Endothelial cell of umbilical vein (primary cell): ENCODE data around the gene ZBTB20. TPM values are rescaled to one million over a fixed set of nuclear protein-coding genes. Genes with fewer than 3 reads are reported as not detected.

Source experiments
- BruUV-seq: library from RNA; stranded (reverse); fragments of 400-500 nt; replicated peaks from 2 replicates; lab custom pipeline; 2021; lab: Mats Ljungman, UMichigan
- CTCF ChIA-PET: fragments of 300-600, 350-600 bp; sonication (Branson Sonifier 250); formaldehyde crosslinking; loops from one replicate; lab custom pipeline; 2021; ENCODE audit warnings: antibody characterized with exemption, inconsistent platforms; lab: Charles Lee
- POLR2A ChIA-PET: fragments of 300-600, 350-600 bp; sonication (Branson Sonifier 250); formaldehyde crosslinking; loops from one replicate; lab custom pipeline; 2021; ENCODE audit warnings: antibody characterized with exemption, inconsistent platforms; lab: Charles Lee
- DNase-seq: peaks from one replicate; pipeline ENCODE4 v3.0.0-alpha.2; 2011; ENCODE audit warnings: low read depth, low spot score
- FAIRE-seq: peaks from 2 replicates; lab custom pipeline; 2011; peaks lifted over from hg19 to GRCh38; lab: Jason Lieb, UNC
- H2AFZ ChIP-seq: 2 replicates; pipeline ENCODE4 v1.6.0; 2012; ENCODE audit warnings: low read depth, low read length, control low read depth, inconsistent platforms
- H3K27ac ChIP-seq: 2 replicates; pipeline ENCODE4 v1.5.1; 2011; ENCODE audit warnings: low read depth, mild to moderate bottlenecking, control low read depth, low read length, moderate library complexity; ENCODE audit not compliant: insufficient read depth
- H3K27me3 ChIP-seq, 2 experiments: 2 replicates each; pipeline versions ENCODE4 v1.6.0 to v1.6.1; 2011; ENCODE audit warnings: low read length in 2 of 2, mixed read lengths in 1 of 2; ENCODE audit not compliant: control insufficient read depth in 2 of 2, insufficient read depth in 2 of 2
- H3K36me3 ChIP-seq, 2 experiments: 2 replicates in 1 of 2; 3 replicates in 1 of 2; pipeline ENCODE4 v1.5.1; 2011; ENCODE audit warnings: low read length in 2 of 2, mild to moderate bottlenecking in 1 of 2, moderate library complexity in 1 of 2; ENCODE audit not compliant: control insufficient read depth in 2 of 2, insufficient read depth in 2 of 2; ENCODE audit errors: extremely low read depth in 1 of 2
- H3K4me1 ChIP-seq: 3 replicates; pipeline ENCODE4 v1.5.1; 2011; ENCODE audit warnings: mild to moderate bottlenecking, low read length; ENCODE audit not compliant: control insufficient read depth, insufficient read depth; ENCODE audit errors: extremely low read depth
- H3K4me2 ChIP-seq: 2 replicates; pipeline ENCODE4 v1.6.1; 2011; ENCODE audit warnings: low read length, control low read depth, mixed read lengths; ENCODE audit not compliant: insufficient read depth
- H3K4me3 ChIP-seq, 3 experiments: fragments of 200-600 bp in 1 of 3; sonication (generic), shearing (Covaris generic) in 1 of 3; replicated peaks in 1 of 3; 2 replicates each; pipeline ENCODE4 v1.5.1; 2011 to 2016; ENCODE audit warnings: control low read depth in 3 of 3, low read length in 3 of 3, mild to moderate bottlenecking in 2 of 3, inconsistent platforms in 1 of 3, low read depth in 1 of 3, moderate library complexity in 1 of 3; ENCODE audit not compliant: insufficient read depth in 1 of 3
- H3K79me2 ChIP-seq: 2 replicates; pipeline ENCODE4 v1.6.0; 2012; ENCODE audit warnings: low read length, inconsistent platforms; ENCODE audit not compliant: control insufficient read depth, insufficient read depth
- H3K9ac ChIP-seq: replicated peaks from 2 replicates; pipeline ENCODE3; 2011; ENCODE audit warnings: low read length, control low read depth; ENCODE audit not compliant: insufficient read depth; ENCODE audit errors: extremely low read depth
- H3K9me1 ChIP-seq: replicated peaks from 3 replicates; pipeline ENCODE4 v1.6.0; 2011; ENCODE audit warnings: mild to moderate bottlenecking, low read length; ENCODE audit not compliant: control insufficient read depth, insufficient read depth; ENCODE audit errors: extremely low read depth
- H3K9me3 ChIP-seq: replicated peaks from 2 replicates; pipeline ENCODE4 v1.5.1; 2012; ENCODE audit warnings: low read length, inconsistent platforms; ENCODE audit not compliant: control insufficient read depth, insufficient read depth
- H4K20me1 ChIP-seq: replicated peaks from 2 replicates; pipeline ENCODE3; 2011; ENCODE audit warnings: mild to moderate bottlenecking, low read length; ENCODE audit not compliant: control insufficient read depth, insufficient read depth; ENCODE audit errors: extremely low read depth
- EZH2 ChIP-seq: IDR thresholded peaks from 2 replicates; pipeline ENCODE4 v1.6.1; 2012; ENCODE audit warnings: borderline replicate concordance, low read depth, mild to moderate bottlenecking, moderate library complexity, low read length, inconsistent platforms; ENCODE audit not compliant: severe bottlenecking
- FOS ChIP-seq: IDR thresholded peaks from 2 replicates; pipeline ENCODE4 v1.6.1; 2011; ENCODE audit warnings: mild to moderate bottlenecking, low read length, moderate library complexity, borderline replicate concordance; ENCODE audit not compliant: insufficient read depth
- GATA2 ChIP-seq: IDR thresholded peaks from 2 replicates; pipeline ENCODE4 v1.7.0; 2011; ENCODE audit warnings: low read depth, mild to moderate bottlenecking, moderate library complexity, mixed read lengths, low read length; ENCODE audit not compliant: insufficient read length, insufficient read depth
- POLR2AphosphoS5 ChIP-seq: IDR thresholded peaks from 2 replicates; pipeline ENCODE4 v1.6.1; 2012; ENCODE audit warnings: low read depth, mild to moderate bottlenecking, control low read depth, low read length, moderate library complexity; ENCODE audit not compliant: insufficient read depth
- dilution Hi-C: fragments of 300-500 bp; cut with MboI; formaldehyde crosslinking; loops from one replicate; pipeline ENCODE4 v1.15.0; 2019; ENCODE audit warnings: low sequenced_read_pairs; ENCODE audit not compliant: extremely low pct_ligation_motif_present
- intact Hi-C: fragments of 100-400 bp; cut with micrococcal nuclease; formaldehyde crosslinking; loops from one replicate; pipeline ENCODE4 v1.10.0; 2022
- polyA plus RNA-seq, 4 experiments: library from polyadenylated mRNA; depleted of rRNA in 3 of 4; stranded (reverse) in 3 of 4; unstranded in 1 of 4; fragments of >200 nt; gene quantifications; 2 replicates each; pipeline versions ENCODE4 v1.2.1 to v1.2.3, GENCODE V29; 2011 to 2012; ENCODE audit warnings: missing spikeins in 1 of 4
- total RNA-seq: library from RNA; stranded (reverse); gene quantifications from 2 replicates; pipeline ENCODE4 v1.2.3, GENCODE V29; 2021

The ZBTB20 gene
- total and polyA plus RNA-seq, 2 donors (not counting 3 experiments of a cell fraction or from before 2014, with no cell fraction given) = 2.1 to 20.5 TPM

GRCh38 chr3:114867359-114867758 is 279.7 kb downstream of the ZBTB20 start:
- dilution Hi-C loops (no loop called here), intact Hi-C loops (no loop called here)
- H3K79me2 ChIP-seq = no peaks in the 10 kb centered on the region
- DNase-seq = no peak
- no peaks in the 10 kb centered on the region for H3K4me1 ChIP-seq
- no peaks in the 10 kb centered on the region for H4K20me1 ChIP-seq
- FAIRE-seq = no peak
- TF ChIP-seq EZH2 = no peak
- no peak for TF ChIP-seq FOS
- H3K27me3 ChIP-seq = no peaks in the 10 kb centered on the region
- ChIA-PET CTCF (interaction anchor here (1.7 to 2.1 kb wide), 2 partner anchors 9 to 11 kb away, joined by 4 to 5 read pairs; no protein-coding TSS in a partner anchor), POLR2A (no interaction called here)
- no peak overlapping the region for H3K9ac ChIP-seq
- H3K4me3 ChIP-seq = no peak overlapping the region
- no peak overlapping the region for H3K27ac ChIP-seq
- H2AFZ ChIP-seq = no peak overlapping the region
- no peaks in the 10 kb centered on the region for H3K9me1 ChIP-seq
- H3K4me2 ChIP-seq = no peak overlapping the region
- no peaks in the 10 kb centered on the region for H3K36me3 ChIP-seq
- H3K9me3 ChIP-seq = no peaks in the 10 kb centered on the region
- BruUV-seq = no TSS peak

- dilution Hi-C loops = no loop called here
- Histone ChIP-seq H3K9ac (no peak overlapping the region), H3K4me3 (no peak overlapping the region), H3K4me2 (no peak overlapping the region), H3K36me3 (no peaks in the 10 kb centered on the region), H3K27me3 (no peaks in the 10 kb centered on the region), H3K79me2 (no peaks in the 10 kb centered on the region), H3K9me1 (no peaks in the 10 kb centered on the region), H4K20me1 (no peaks in the 10 kb centered on the region), H3K4me1 (no peaks in the 10 kb centered on the region), H2AFZ (no peak overlapping the region), H3K9me3 (no peaks in the 10 kb centered on the region), H3K27ac (no peak overlapping the region)
- no TSS peak for BruUV-seq
- POLR2A ChIA-PET = no interaction called here
- CTCF ChIA-PET = interaction anchor here (1.7 kb wide), 1 partner anchor 8 kb away, joined by 4 read pairs; no protein-coding TSS in a partner anchor
- FAIRE-seq = no peak
- DNase-seq = no peak
- no peak for TF ChIP-seq GATA2
- TF ChIP-seq POLR2AphosphoS5 = no peak
- no peak for TF ChIP-seq EZH2
- TF ChIP-seq FOS = no peak
- intact Hi-C loops = no loop called here
Measured at GRCh38 chr3:114866430-114866829, 280.7 kb downstream of the ZBTB20 start.
